ENCODE results near the gene LRPAP1. TPM values are rescaled to one million over a fixed set of nuclear protein-coding genes. Genes with fewer than 3 reads are reported as not detected.

The LRPAP1 gene
- total RNA-seq, 5 donors from 2014 or later (not counting 1 experiment from before 2014, with no cell fraction given), result 81.2 to 88.4 (median 81.9) TPM

- Histone ChIP-seq H3K4me3 (ENCODE audit: control insufficient read depth in 1 of 2, extremely low read depth in 1 of 2, low read length in 1 of 2) (no peak overlapping the region), H3K27ac (ENCODE audit: low read length) (no peak overlapping the region), H3K27me3 (replicated peaks in 1 of 2; ENCODE audit: control insufficient read depth in 2 of 2, extremely low read depth in 1 of 2, insufficient read depth in 2 of 2, low read length in 1 of 2) (peaks cover 0 to 28% of the 10 kb centered on the region in 2 experiments), H3K4me1 (ENCODE audit: control insufficient read depth in 1 of 2, extremely low read depth in 1 of 2, insufficient read depth in 2 of 2, low read length in 2 of 2) (no peaks in the 10 kb centered on the region), H3K36me3 (ENCODE audit: control insufficient read depth in 2 of 2, extremely low read depth in 1 of 2, insufficient read depth in 1 of 2, low read length in 1 of 2) (peaks cover 8 to 9% of the 10 kb centered on the region in 2 donors), H3K9me3 (no peaks in the 10 kb centered on the region)
- H3K27ac Mint-ChIP-seq, result no peak overlapping the region
- peaks cover 13% of the 10 kb centered on the region for H3K36me3 Mint-ChIP-seq
- H3K4me3 Mint-ChIP-seq, result no peak overlapping the region
- no peaks in the 10 kb centered on the region for H3K9me3 Mint-ChIP-seq
- POLR2A ChIA-PET, result no interaction called here
- no peak for ATAC-seq (replicated peaks in 1 of 4)
- no peak for DNase-seq
- 90% methylated on average over 15 of the region's 17 CpGs for WGBS (ENCODE audit: insufficient coverage)
- H3K4me1 Mint-ChIP-seq, result peaks cover 4 to 8% (median 5%) of the 10 kb centered on the region in 3 donors
- CTCF ChIA-PET, result no interaction called here
- peaks cover 2 to 7% of the 10 kb centered on the region in 2 donors for H3K27me3 Mint-ChIP-seq
Measured at GRCh38 chr4:3500111-3500510, 32.1 kb downstream of the LRPAP1 start.

GRCh38 chr4:3499710-3500109 lies 32.5 kb downstream of the LRPAP1 start:
- H3K4me1 Mint-ChIP-seq, result peaks cover 4 to 8% (median 5%) of the 10 kb centered on the region in 3 donors
- H3K27me3 Mint-ChIP-seq, result peaks cover 3 to 7% of the 10 kb centered on the region in 2 donors
- no peaks in the 10 kb centered on the region for H3K9me3 Mint-ChIP-seq
- no peak overlapping the region for H3K4me3 ChIP-seq (ENCODE audit: control insufficient read depth in 1 of 2, extremely low read depth in 1 of 2, low read length in 1 of 2)
- H3K27ac Mint-ChIP-seq, result no peak overlapping the region
- 83% methylated on average over 10 of the region's 12 CpGs for WGBS (ENCODE audit: insufficient coverage)
- H3K36me3 Mint-ChIP-seq, result peaks cover 11% of the 10 kb centered on the region
- H3K4me1 ChIP-seq (ENCODE audit: control insufficient read depth in 1 of 2, extremely low read depth in 1 of 2, insufficient read depth in 2 of 2, low read length in 2 of 2), result no peaks in the 10 kb centered on the region
- H3K4me3 Mint-ChIP-seq, result no peak overlapping the region
- peaks cover 0 to 32% of the 10 kb centered on the region in 2 experiments for H3K27me3 ChIP-seq (replicated peaks in 1 of 2; ENCODE audit: control insufficient read depth in 2 of 2, extremely low read depth in 1 of 2, insufficient read depth in 2 of 2, low read length in 1 of 2)
- H3K36me3 ChIP-seq (ENCODE audit: control insufficient read depth in 2 of 2, extremely low read depth in 1 of 2, insufficient read depth in 1 of 2, low read length in 1 of 2), result peaks cover 8% of the 10 kb centered on the region in 2 donors
- ChIA-PET CTCF (no interaction called here), POLR2A (no interaction called here)
- DNase-seq (no peak), ATAC-seq (replicated peaks in 1 of 4) (no peak)
- no peak overlapping the region for H3K27ac ChIP-seq (ENCODE audit: low read length)
- H3K9me3 ChIP-seq, result no peaks in the 10 kb centered on the region

GRCh38 chr4:3498901-3499510 lies 33.2 kb downstream of the LRPAP1 start:
- POLR2A ChIA-PET, result no interaction called here
- Mint-ChIP-seq H3K36me3 (peaks cover 10% of the 10 kb centered on the region), H3K9me3 (no peaks in the 10 kb centered on the region), H3K4me1 (peaks cover 4 to 8% (median 5%) of the 10 kb centered on the region in 3 donors), H3K27ac (no peak overlapping the region), H3K4me3 (no peak overlapping the region), H3K27me3 (peaks cover 3 to 9% of the 10 kb centered on the region in 2 donors)
- peaks cover 0 to 39% of the 10 kb centered on the region in 2 experiments for H3K27me3 ChIP-seq (replicated peaks in 1 of 2; ENCODE audit: control insufficient read depth in 2 of 2, extremely low read depth in 1 of 2, insufficient read depth in 2 of 2, low read length in 1 of 2)
- CTCF ChIA-PET, result no interaction called here
- ATAC-seq (replicated peaks in 1 of 4) (no peak), DNase-seq (no peak)
- no peak overlapping the region for H3K4me3 ChIP-seq (ENCODE audit: control insufficient read depth in 1 of 2, extremely low read depth in 1 of 2, low read length in 1 of 2)
- no peak overlapping the region for H3K27ac ChIP-seq (ENCODE audit: low read length)
- peaks cover 8% of the 10 kb centered on the region in 2 donors for H3K36me3 ChIP-seq (ENCODE audit: control insufficient read depth in 2 of 2, extremely low read depth in 1 of 2, insufficient read depth in 1 of 2, low read length in 1 of 2)
- WGBS (ENCODE audit: insufficient coverage), result 87% methylated on average over 16 of the region's 20 CpGs
- no peaks in the 10 kb centered on the region for H3K4me1 ChIP-seq (ENCODE audit: control insufficient read depth in 1 of 2, extremely low read depth in 1 of 2, insufficient read depth in 2 of 2, low read length in 2 of 2)
- H3K9me3 ChIP-seq, result no peaks in the 10 kb centered on the region

GRCh38 chr4:3498407-3498806 lies 33.8 kb downstream of the LRPAP1 start:
- DNase-seq, result no peak
- Mint-ChIP-seq H3K4me3 (no peak overlapping the region), H3K9me3 (no peaks in the 10 kb centered on the region), H3K4me1 (peaks cover 1 to 5% (median 2%) of the 10 kb centered on the region in 3 donors), H3K27me3 (peaks cover 3 to 9% of the 10 kb centered on the region in 2 donors), H3K27ac (no peak overlapping the region), H3K36me3 (peaks cover 6% of the 10 kb centered on the region)
- Histone ChIP-seq H3K9me3 (no peaks in the 10 kb centered on the region), H3K36me3 (ENCODE audit: control insufficient read depth in 2 of 2, extremely low read depth in 1 of 2, insufficient read depth in 1 of 2, low read length in 1 of 2) (peaks cover 2 to 5% of the 10 kb centered on the region in 2 donors), H3K4me1 (ENCODE audit: control insufficient read depth in 1 of 2, extremely low read depth in 1 of 2, insufficient read depth in 2 of 2, low read length in 2 of 2) (no peaks in the 10 kb centered on the region), H3K27me3 (replicated peaks in 1 of 2; ENCODE audit: control insufficient read depth in 2 of 2, extremely low read depth in 1 of 2, insufficient read depth in 2 of 2, low read length in 1 of 2) (peaks cover 0 to 45% of the 10 kb centered on the region in 2 experiments), H3K4me3 (ENCODE audit: control insufficient read depth in 1 of 2, extremely low read depth in 1 of 2, low read length in 1 of 2) (no peak overlapping the region), H3K27ac (ENCODE audit: low read length) (no peak overlapping the region)
- ATAC-seq (replicated peaks in 1 of 4), result no peak
- POLR2A ChIA-PET, result no interaction called here
- 79% methylated on average over 7 of the region's 11 CpGs for WGBS (ENCODE audit: insufficient coverage)
- CTCF ChIA-PET, result no interaction called here

- DNase-seq, result no peak
- Histone ChIP-seq H3K9me3 (no peaks in the 10 kb centered on the region), H3K36me3 (ENCODE audit: control insufficient read depth in 2 of 2, extremely low read depth in 1 of 2, insufficient read depth in 1 of 2, low read length in 1 of 2) (peaks cover 2 to 4% of the 10 kb centered on the region in 2 donors), H3K4me1 (ENCODE audit: control insufficient read depth in 1 of 2, extremely low read depth in 1 of 2, insufficient read depth in 2 of 2, low read length in 2 of 2) (no peaks in the 10 kb centered on the region), H3K27ac (ENCODE audit: low read length) (no peak overlapping the region), H3K27me3 (replicated peaks in 1 of 2; ENCODE audit: control insufficient read depth in 2 of 2, extremely low read depth in 1 of 2, insufficient read depth in 2 of 2, low read length in 1 of 2) (peaks cover 0 to 51% of the 10 kb centered on the region in 2 experiments), H3K4me3 (ENCODE audit: control insufficient read depth in 1 of 2, extremely low read depth in 1 of 2, low read length in 1 of 2) (no peak overlapping the region)
- H3K27ac Mint-ChIP-seq, result no peak overlapping the region
- ChIA-PET POLR2A (no interaction called here), CTCF (no interaction called here)
- WGBS (ENCODE audit: insufficient coverage), result 90% methylated on average over 18 of the region's 24 CpGs
- no peak for ATAC-seq (replicated peaks in 1 of 4)
- H3K9me3 Mint-ChIP-seq, result no peaks in the 10 kb centered on the region
- H3K4me1 Mint-ChIP-seq, result no peaks in the 10 kb centered on the region
- H3K4me3 Mint-ChIP-seq, result no peak overlapping the region
- peaks cover 3% of the 10 kb centered on the region for H3K36me3 Mint-ChIP-seq
- peaks cover 3 to 9% of the 10 kb centered on the region in 2 donors for H3K27me3 Mint-ChIP-seq
Measured at GRCh38 chr4:3497523-3498389, 34.5 kb downstream of the LRPAP1 start.

GRCh38 chr4:3497095-3497494 lies 35.1 kb downstream of the LRPAP1 start:
- no peaks in the 10 kb centered on the region for H3K9me3 Mint-ChIP-seq
- 72% methylated on average over 6 of the region's 6 CpGs for WGBS (ENCODE audit: insufficient coverage)
- no peak overlapping the region for H3K27ac Mint-ChIP-seq
- H3K36me3 Mint-ChIP-seq, result peaks cover 3% of the 10 kb centered on the region
- H3K27ac ChIP-seq (ENCODE audit: low read length), result no peak overlapping the region
- DNase-seq (no peak), ATAC-seq (replicated peaks in 1 of 4) (no peak)
- H3K9me3 ChIP-seq, result no peaks in the 10 kb centered on the region
- peaks cover 7 to 12% of the 10 kb centered on the region in 2 donors for H3K27me3 Mint-ChIP-seq
- no peak overlapping the region for H3K4me3 ChIP-seq (ENCODE audit: control insufficient read depth in 1 of 2, extremely low read depth in 1 of 2, low read length in 1 of 2)
- POLR2A ChIA-PET, result no interaction called here
- H3K4me1 ChIP-seq (ENCODE audit: control insufficient read depth in 1 of 2, extremely low read depth in 1 of 2, insufficient read depth in 2 of 2, low read length in 2 of 2), result no peaks in the 10 kb centered on the region
- CTCF ChIA-PET, result no interaction called here
- H3K27me3 ChIP-seq (replicated peaks in 1 of 2; ENCODE audit: control insufficient read depth in 2 of 2, extremely low read depth in 1 of 2, insufficient read depth in 2 of 2, low read length in 1 of 2), result peaks cover 0 to 58% of the 10 kb centered on the region in 2 experiments
- H3K4me3 Mint-ChIP-seq, result no peak overlapping the region
- H3K4me1 Mint-ChIP-seq, result no peaks in the 10 kb centered on the region
- H3K36me3 ChIP-seq (ENCODE audit: control insufficient read depth in 2 of 2, extremely low read depth in 1 of 2, insufficient read depth in 1 of 2, low read length in 1 of 2), result peaks cover 0 to 2% of the 10 kb centered on the region in 2 donors

Data from T-cell (primary cell).